OCI-LY3 (cell line): ENCODE measurements around the gene COLQ.
"Not testable (repeated sequence)": the region's sequence is repeated elsewhere in the genome, so short reads cannot be mapped to it uniquely, and the experiment has no call there.

Source experiments
- H2AFZ ChIP-seq: fragments of 200-600, 300-600 bp; shearing (Covaris generic); 2 replicates; pipeline ENCODE4 v1.6.0; 2014; ENCODE audit warnings: antibody characterized with exemption, low read depth, low read length
- H3K27ac ChIP-seq: fragments of 200-600, 300-600 bp; sonication (generic); 2 replicates; pipeline ENCODE4 v1.5.1; 2014; ENCODE audit warnings: mild to moderate bottlenecking, low read length, moderate library complexity, mixed read lengths
- H3K27me3 ChIP-seq: fragments of 200-600, 300-600 bp; sonication (generic); 2 replicates; pipeline ENCODE4 v1.6.1; 2014; ENCODE audit warnings: low read depth, low read length, mixed read lengths
- H3K36me3 ChIP-seq: fragments of 200-600, 300-600 bp; sonication (generic); replicated peaks from 2 replicates; pipeline ENCODE3; 2014; ENCODE audit warnings: low read depth, low read length, mixed read lengths
- H3K4me1 ChIP-seq: fragments of 300-600, 200-600 bp; sonication (generic); 2 replicates; pipeline ENCODE4 v1.6.1; 2014; ENCODE audit warnings: low read length, mixed read lengths
- H3K4me2 ChIP-seq: fragments of 200-600, 300-600 bp; sonication (generic); 2 replicates; pipeline ENCODE4 v1.6.1; 2014; ENCODE audit warnings: low read length, mixed read lengths
- H3K4me3 ChIP-seq: fragments of 300-600, 200-600 bp; sonication (generic); 2 replicates; pipeline ENCODE4 v1.5.1; 2014; ENCODE audit warnings: antibody characterized with exemption, mild to moderate bottlenecking, low read length, moderate library complexity
- H3K79me2 ChIP-seq: fragments of 300-600, 200-600 bp; shearing (Covaris generic); 2 replicates; pipeline ENCODE4 v1.6.1; 2014; ENCODE audit warnings: mild to moderate bottlenecking, low read length, mixed read lengths
- H3K9ac ChIP-seq: fragments of 300-600, 200-600 bp; shearing (Covaris generic); 2 replicates; pipeline ENCODE4 v1.6.0; 2014; ENCODE audit warnings: mild to moderate bottlenecking, low read length, moderate library complexity
- H3K9me3 ChIP-seq: fragments of 200-600, 300-600 bp; shearing (Covaris generic); 2 replicates; pipeline ENCODE4 v1.6.1; 2014; ENCODE audit warnings: low read length, mixed read lengths; ENCODE audit not compliant: insufficient read depth
- H4K20me1 ChIP-seq: fragments of 200-600, 300-600 bp; sonication (generic); 2 replicates; pipeline ENCODE4 v1.6.1; 2016; ENCODE audit warnings: low read length, mixed read lengths; ENCODE audit not compliant: insufficient read depth
- EZH2phosphoT487 ChIP-seq: fragments of 200-600 bp; shearing (Covaris generic); IDR thresholded peaks from 2 replicates; pipeline ENCODE4 v1.6.1; 2018; ENCODE audit warnings: antibody characterized with exemption, mixed run types, low read depth
- TF ChIP-seq, protein P1 (sequence below): fragments of 200-600, 300-600 bp; sonication (generic); IDR thresholded peaks from 2 replicates; pipeline ENCODE4 v1.5.1; 2014; ENCODE audit warnings: antibody characterized with exemption, low read length, low read depth

COLQ gene

DNA sequence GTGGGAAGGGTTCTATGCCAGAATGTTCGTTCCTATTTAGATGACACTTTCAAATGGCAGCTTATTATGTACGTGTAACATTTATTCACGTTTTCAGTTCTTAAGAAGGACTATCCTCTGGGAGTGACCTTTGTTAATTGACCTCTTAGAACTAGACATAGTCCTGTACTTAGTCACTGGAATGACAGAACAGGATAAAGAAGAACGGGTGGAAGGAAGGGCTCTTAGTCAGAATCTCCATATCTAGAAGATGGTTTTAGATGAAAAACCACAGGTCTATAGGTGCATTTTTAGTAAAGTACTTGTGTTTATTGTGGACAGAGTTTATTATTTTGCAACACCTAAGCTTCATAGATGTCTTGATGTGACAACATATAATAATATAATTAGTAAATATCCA is 100.6 kb downstream of the COLQ start:
- H3K79me2 ChIP-seq: no peaks in the 10 kb centered on the region
- H3K4me2 ChIP-seq: no peak overlapping the region
- no peak overlapping the region for H2AFZ ChIP-seq
- H3K4me3 ChIP-seq: no peak overlapping the region
- peaks cover 19% of the 10 kb centered on the region for H3K36me3 ChIP-seq
- H4K20me1 ChIP-seq: no peaks in the 10 kb centered on the region
- H3K9ac ChIP-seq: no peak overlapping the region
- H3K27ac ChIP-seq: no peak overlapping the region
- H3K4me1 ChIP-seq: no peaks in the 10 kb centered on the region
- TF ChIP-seq, protein P1, sequence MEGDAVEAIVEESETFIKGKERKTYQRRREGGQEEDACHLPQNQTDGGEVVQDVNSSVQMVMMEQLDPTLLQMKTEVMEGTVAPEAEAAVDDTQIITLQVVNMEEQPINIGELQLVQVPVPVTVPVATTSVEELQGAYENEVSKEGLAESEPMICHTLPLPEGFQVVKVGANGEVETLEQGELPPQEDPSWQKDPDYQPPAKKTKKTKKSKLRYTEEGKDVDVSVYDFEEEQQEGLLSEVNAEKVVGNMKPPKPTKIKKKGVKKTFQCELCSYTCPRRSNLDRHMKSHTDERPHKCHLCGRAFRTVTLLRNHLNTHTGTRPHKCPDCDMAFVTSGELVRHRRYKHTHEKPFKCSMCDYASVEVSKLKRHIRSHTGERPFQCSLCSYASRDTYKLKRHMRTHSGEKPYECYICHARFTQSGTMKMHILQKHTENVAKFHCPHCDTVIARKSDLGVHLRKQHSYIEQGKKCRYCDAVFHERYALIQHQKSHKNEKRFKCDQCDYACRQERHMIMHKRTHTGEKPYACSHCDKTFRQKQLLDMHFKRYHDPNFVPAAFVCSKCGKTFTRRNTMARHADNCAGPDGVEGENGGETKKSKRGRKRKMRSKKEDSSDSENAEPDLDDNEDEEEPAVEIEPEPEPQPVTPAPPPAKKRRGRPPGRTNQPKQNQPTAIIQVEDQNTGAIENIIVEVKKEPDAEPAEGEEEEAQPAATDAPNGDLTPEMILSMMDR: no peak
- TF ChIP-seq EZH2phosphoT487: no peak
- no peaks in the 10 kb centered on the region for H3K9me3 ChIP-seq
- no peaks in the 10 kb centered on the region for H3K27me3 ChIP-seq

DNA sequence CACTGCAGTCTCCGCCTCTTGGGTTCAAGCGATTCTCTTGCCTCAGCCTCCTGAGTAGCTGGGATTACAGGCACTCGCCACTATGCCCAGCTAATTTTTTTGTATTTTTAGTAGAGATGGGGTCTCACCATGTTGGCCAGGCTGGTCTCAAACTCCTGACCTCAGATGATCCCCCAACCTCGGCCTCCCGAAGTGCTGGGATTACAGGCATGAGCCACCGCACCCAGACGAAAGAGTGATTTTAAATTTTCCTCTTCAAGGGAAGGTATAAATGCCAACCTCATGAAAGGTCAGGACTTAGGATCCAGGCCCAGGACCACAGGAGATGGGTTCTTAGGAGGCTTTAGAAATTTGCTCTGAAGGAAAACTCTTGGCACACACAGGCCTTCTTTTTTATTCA is 110.5 kb downstream of the COLQ start:
- H2AFZ ChIP-seq: not testable (repeated sequence)
- peaks cover 39% of the 10 kb centered on the region for H3K36me3 ChIP-seq

DNA sequence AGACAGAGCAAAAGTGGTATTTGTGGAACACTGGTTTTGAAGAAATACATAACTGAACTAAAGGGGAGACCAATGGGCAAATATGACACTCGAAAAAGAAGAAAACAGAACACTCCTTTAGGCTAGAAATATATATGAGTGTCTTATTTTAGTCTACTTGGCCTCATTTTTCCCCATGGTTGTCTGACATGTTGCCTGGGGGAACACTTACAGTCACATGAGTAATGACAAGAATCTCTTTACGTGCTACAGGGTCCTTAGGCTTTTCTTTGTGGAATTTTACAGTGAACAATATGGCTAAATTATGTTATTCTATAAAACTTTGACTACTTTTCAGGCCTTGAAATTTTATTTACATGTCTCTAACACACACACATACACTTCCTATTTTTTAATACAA is 111.7 kb downstream of the COLQ start:
- Histone ChIP-seq H4K20me1 (no peaks in the 10 kb centered on the region), H3K4me1 (peaks cover 17% of the 10 kb centered on the region), H3K27ac (no peak overlapping the region), H3K36me3 (peaks cover 29% of the 10 kb centered on the region), H3K79me2 (no peaks in the 10 kb centered on the region), H3K9me3 (no peaks in the 10 kb centered on the region), H2AFZ (no peak overlapping the region), H3K4me2 (no peak overlapping the region), H3K9ac (no peak overlapping the region), H3K4me3 (no peak overlapping the region), H3K27me3 (no peaks in the 10 kb centered on the region)
- TF ChIP-seq, protein P1: no peak
- TF ChIP-seq EZH2phosphoT487: no peak

More for the DNA sequence above, 110.5 kb downstream of the COLQ start:
- H3K9me3 ChIP-seq, H3K4me2 ChIP-seq, H4K20me1 ChIP-seq, H3K4me3 ChIP-seq, H3K4me1 ChIP-seq, H3K79me2 ChIP-seq, H3K27ac ChIP-seq, H3K9ac ChIP-seq, H3K27me3 ChIP-seq: not testable (repeated sequence)

DNA sequence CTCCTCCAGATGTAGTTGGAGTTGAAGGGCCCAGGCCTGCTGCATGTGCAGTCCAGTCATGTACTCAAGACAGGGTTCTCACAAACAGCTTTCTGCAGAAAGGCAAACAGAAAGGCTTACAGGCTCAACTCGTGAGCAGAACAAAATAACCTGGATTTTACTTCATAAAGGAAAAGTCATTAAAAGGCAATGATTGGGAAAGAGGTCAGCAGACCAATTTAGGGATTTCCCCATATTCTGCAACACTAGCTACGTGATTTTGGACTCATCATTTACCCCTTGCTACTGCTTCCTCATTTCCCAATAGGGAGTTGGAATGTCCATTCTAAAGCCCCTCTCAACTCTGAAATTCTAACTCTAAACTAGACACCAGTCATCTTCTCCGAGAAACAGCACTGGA is 112.3 kb downstream of the COLQ start:
- Histone ChIP-seq H2AFZ (no peak overlapping the region), H3K9me3 (no peaks in the 10 kb centered on the region), H3K79me2 (no peaks in the 10 kb centered on the region), H4K20me1 (no peaks in the 10 kb centered on the region), H3K27ac (no peak overlapping the region), H3K9ac (no peak overlapping the region), H3K4me3 (no peak overlapping the region), H3K27me3 (no peaks in the 10 kb centered on the region), H3K36me3 (peaks cover 26% of the 10 kb centered on the region), H3K4me2 (no peak overlapping the region), H3K4me1 (peaks cover 22% of the 10 kb centered on the region)
- no peak for TF ChIP-seq EZH2phosphoT487
- TF ChIP-seq, protein P1: no peak

DNA sequence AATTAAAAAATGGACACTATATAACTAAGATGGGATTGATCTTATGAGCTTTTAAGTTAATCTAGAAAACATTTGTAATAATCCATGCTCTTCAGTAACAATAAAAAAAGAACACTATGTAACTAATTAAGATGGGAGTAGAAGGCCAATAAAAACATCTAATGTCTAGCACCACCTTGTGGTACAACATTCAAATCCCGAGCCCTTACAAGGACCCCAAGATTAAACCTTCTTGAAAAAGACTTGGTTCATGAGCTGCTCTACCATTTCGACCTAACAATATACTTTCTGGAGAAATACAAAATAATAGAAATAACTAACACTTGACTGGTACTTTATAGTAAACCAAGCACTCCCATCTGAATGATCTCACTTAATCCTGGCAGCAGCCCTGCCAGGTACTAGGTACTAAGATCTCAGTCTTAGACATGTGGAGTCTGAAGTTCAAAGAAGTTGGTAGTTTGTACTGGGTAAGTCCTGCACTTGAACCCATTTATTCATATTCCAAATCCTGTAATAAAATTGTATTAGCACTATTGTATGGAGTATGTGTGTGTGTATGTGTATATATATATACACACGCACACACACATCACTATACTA is 116.0 kb downstream of the COLQ start:
- Histone ChIP-seq H3K36me3 (peaks cover 6% of the 10 kb centered on the region), H3K4me2 (peak overlapping the region; percentile 88), H2AFZ (0 out of 2 replicates have a peak overlapping the region, but pooled peaks have one; percentile 6), H3K9ac (peak overlapping the region; percentile 84), H3K79me2 (no peaks in the 10 kb centered on the region), H3K4me1 (peaks cover 56% of the 10 kb centered on the region), H3K27ac (peak overlapping the region; percentile 98), H3K4me3 (peak overlapping the region; percentile 57), H4K20me1 (no peaks in the 10 kb centered on the region), H3K9me3 (no peaks in the 10 kb centered on the region), H3K27me3 (no peaks in the 10 kb centered on the region)
- TF ChIP-seq, protein P1: peak; percentile 93
- no peak for TF ChIP-seq EZH2phosphoT487
